ENCODE measurements around the gene IPO5.

DNA sequence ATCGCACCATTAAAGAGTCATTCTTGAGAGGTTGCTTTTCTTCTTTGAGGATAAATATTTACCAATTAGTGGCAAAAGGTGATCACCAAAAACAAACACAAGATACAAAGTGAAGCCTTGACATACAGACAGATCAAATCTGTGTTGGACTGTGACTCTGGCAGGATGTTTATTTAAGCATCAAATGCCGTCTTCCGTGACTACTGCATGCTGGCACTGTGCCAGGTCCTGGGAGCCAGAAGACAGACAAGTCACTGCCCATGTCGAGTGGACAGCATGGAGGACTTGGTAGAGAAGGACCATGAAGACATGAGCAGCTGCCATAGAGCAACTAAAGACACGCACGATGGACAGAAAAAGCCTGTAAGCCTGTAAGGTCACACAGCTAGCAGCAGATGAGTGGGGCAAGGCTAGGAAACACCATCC lies 96.6 kb downstream of the IPO5 start:
- TF ChIP-seq, protein P1, sequence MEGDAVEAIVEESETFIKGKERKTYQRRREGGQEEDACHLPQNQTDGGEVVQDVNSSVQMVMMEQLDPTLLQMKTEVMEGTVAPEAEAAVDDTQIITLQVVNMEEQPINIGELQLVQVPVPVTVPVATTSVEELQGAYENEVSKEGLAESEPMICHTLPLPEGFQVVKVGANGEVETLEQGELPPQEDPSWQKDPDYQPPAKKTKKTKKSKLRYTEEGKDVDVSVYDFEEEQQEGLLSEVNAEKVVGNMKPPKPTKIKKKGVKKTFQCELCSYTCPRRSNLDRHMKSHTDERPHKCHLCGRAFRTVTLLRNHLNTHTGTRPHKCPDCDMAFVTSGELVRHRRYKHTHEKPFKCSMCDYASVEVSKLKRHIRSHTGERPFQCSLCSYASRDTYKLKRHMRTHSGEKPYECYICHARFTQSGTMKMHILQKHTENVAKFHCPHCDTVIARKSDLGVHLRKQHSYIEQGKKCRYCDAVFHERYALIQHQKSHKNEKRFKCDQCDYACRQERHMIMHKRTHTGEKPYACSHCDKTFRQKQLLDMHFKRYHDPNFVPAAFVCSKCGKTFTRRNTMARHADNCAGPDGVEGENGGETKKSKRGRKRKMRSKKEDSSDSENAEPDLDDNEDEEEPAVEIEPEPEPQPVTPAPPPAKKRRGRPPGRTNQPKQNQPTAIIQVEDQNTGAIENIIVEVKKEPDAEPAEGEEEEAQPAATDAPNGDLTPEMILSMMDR (conservative IDR thresholded peaks at IDR 0.05), result no peak
- TF ChIP-seq EZH2 (IDR thresholded peaks at IDR 0.05; ENCODE audit: low read depth), result no peak
